GM19397 (cell line): ENCODE results near the gene ACTMAP.

Experiments used
- ATAC-seq: cut with Tn5 transposase; IDR thresholded peaks from one replicate; pipeline ENCODE4 v1.9.1; 2021; ENCODE audit warnings: mild to moderate bottlenecking, moderate library complexity; ENCODE audit not compliant: unreplicated experiment

Gene ACTMAP

DNA sequence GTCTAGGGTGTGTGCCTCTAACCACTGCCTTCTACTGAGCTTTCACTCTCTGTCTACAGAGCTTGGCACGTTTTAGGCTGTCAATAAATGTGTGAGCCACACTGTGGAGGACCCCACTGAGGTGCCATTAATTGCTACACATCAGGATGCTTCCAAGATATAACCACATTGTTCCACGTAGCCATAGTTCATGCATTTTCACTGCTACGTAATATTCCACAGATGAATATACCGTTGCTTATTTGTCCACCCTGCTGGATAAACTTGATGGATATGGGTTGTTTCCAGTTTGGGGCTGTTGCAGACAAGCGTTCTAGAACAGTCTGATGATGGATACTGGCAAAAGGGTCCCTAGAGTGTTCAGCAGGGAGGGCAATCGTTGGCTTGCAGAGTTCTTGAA is 48.5 kb downstream of the ACTMAP start:
- no peak for ATAC-seq

- no peak for ATAC-seq
Observed at GRCh38 chr19:40700083-40700482, 50.2 kb downstream of the ACTMAP start.

DNA sequence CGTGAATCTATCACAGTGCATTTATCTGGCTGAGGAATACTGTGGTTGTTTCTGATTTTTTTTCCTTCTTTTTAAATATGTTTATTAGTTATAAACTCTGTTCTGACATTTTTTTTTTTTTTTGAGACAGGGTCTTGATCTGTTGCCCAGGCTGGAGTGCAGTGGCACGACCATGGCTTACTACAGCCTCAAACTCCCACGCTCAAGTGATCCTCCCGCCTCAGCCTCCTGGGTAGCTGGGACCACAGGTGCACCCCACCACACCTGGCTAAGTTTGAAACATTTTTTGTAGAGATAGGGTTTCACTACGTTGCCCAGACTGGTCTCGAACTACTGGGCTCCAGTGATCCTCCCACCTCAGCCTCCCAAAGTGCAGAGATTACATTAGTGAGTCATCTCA is 53.3 kb downstream of the ACTMAP start:
- no peak for ATAC-seq

GRCh38 chr19:40695881-40696280 is 54.4 kb downstream of the ACTMAP start:
- no peak for ATAC-seq

DNA sequence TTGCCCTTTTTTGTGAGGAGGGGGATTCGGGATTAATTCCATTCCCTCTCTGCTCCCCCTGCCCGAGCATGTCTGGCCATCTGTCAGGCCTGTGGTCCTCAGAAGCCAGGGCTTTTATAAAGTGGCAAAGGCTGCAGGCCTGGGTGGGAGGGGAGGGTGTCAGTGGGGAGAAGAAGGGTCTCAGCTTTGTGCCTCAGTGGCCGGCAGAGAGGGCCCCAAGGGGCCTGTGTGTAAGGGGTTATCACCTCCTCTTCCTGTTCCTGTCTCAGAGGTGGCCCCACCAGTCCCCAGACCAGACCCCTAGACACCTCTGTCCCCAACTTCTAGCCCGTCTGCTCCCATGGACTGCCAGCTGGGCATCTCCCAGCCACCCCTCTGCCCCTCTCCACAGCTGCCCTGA is 56.4 kb downstream of the ACTMAP start:
- no peak for ATAC-seq

DNA sequence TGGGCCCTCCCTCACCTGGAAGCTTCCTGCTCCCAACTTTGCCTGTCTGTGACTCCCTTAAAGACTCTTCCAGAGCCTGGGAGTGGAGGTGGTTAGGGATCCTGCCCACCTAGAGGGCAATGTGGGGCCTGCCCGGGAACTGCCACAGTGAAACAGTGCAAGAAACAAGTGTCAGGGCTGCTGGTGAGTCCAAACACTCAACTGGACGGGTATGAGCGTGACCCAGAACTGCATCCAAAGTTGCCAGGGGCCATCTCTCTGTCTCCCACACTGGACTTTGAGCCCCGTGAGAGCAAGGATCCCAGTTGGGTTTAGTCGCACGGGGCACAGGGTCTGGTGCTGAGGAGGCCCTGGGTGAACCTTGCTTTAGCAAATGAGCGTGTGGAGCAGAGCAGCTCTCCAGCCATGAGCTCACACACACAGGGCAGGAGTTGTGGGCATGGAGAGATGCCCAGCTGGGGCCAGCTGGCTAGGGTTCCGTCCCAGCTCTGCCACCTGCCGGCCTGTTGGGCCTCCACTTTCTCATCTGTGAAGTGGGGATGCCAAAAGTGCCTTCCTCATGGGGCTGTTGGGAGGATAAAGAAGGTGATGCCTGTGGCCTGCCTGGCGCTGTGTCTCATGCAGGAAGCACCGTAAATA is 57.0 kb downstream of the ACTMAP start:
- no peak for ATAC-seq

- no peak for ATAC-seq
Observed at GRCh38 chr19:40692212-40692551, 58.1 kb downstream of the ACTMAP start.

GRCh38 chr19:40691421-40692211 is 58.7 kb downstream of the ACTMAP start:
- no peak for ATAC-seq
